DND-41 (cell line): ENCODE measurements around the gene MEIOB.

Experiments
- ATAC-seq: fragments of 200-7000 bp; cut with Tn5 transposase; 3 replicates; pipeline ENCODE4 v1.9.1; 2021; ENCODE audit warnings: low read depth; ENCODE audit not compliant: insufficient read depth
- DNase-seq: peaks from one replicate; pipeline ENCODE4 v3.0.0-alpha.2; 2020
- H2AFZ ChIP-seq: 2 replicates; pipeline ENCODE4 v1.6.0; 2012; ENCODE audit warnings: low read depth, low read length
- H3K27ac ChIP-seq: 2 replicates; pipeline ENCODE4 v1.5.1; 2012; ENCODE audit warnings: low read length, inconsistent platforms
- H3K27me3 ChIP-seq: fragments of 200-600 bp; sonication (generic); 2 replicates; pipeline ENCODE4 v1.6.0; 2012; ENCODE audit warnings: low read length, mild to moderate bottlenecking, inconsistent platforms; ENCODE audit not compliant: insufficient read depth, poor library complexity
- H3K36me3 ChIP-seq: 2 replicates; pipeline ENCODE4 v1.5.1; 2012; ENCODE audit warnings: low read length, inconsistent platforms; ENCODE audit not compliant: insufficient read depth
- H3K4me1 ChIP-seq: 2 replicates; pipeline ENCODE4 v1.5.1; 2012; ENCODE audit warnings: mild to moderate bottlenecking, low read length; ENCODE audit not compliant: insufficient read depth
- H3K4me2 ChIP-seq: 2 replicates; pipeline ENCODE4 v1.6.0; 2012; ENCODE audit warnings: mild to moderate bottlenecking, moderate library complexity, low read length, inconsistent platforms; ENCODE audit not compliant: insufficient read depth
- H3K4me3 ChIP-seq, 2 experiments: fragments of 200-600 bp in 1 of 2; shearing (Covaris generic) in 1 of 2; 2 replicates each; pipeline ENCODE4 v1.5.1; 2012 to 2016; ENCODE audit warnings: inconsistent platforms in 2 of 2, low read length in 2 of 2, mild to moderate bottlenecking in 2 of 2, low read depth in 1 of 2, moderate library complexity in 1 of 2
- H3K79me2 ChIP-seq: 2 replicates; pipeline ENCODE4 v1.6.0; 2012; ENCODE audit warnings: low read length, inconsistent platforms; ENCODE audit not compliant: insufficient read depth
- H3K9ac ChIP-seq: 2 replicates; pipeline ENCODE4 v1.6.0; 2012; ENCODE audit warnings: low read depth, mild to moderate bottlenecking, inconsistent platforms, low read length, moderate library complexity
- H3K9me3 ChIP-seq: 2 replicates; pipeline ENCODE4 v1.5.1; 2012; ENCODE audit warnings: low read length, moderate library complexity, mild to moderate bottlenecking, inconsistent platforms; ENCODE audit not compliant: insufficient read depth, severe bottlenecking
- H4K20me1 ChIP-seq: 2 replicates; pipeline ENCODE4 v1.6.0; 2012; ENCODE audit warnings: low read length; ENCODE audit not compliant: insufficient read depth
- EZH2 ChIP-seq: IDR thresholded peaks from 3 replicates; pipeline ENCODE4 v1.6.1; 2012; ENCODE audit warnings: borderline replicate concordance, low read depth, mild to moderate bottlenecking, moderate library complexity, low read length, inconsistent platforms; ENCODE audit not compliant: severe bottlenecking
- TF ChIP-seq, protein P1 (sequence below): IDR thresholded peaks from 2 replicates; pipeline ENCODE4 v1.5.1; 2012; ENCODE audit warnings: borderline replicate concordance, low read length, moderate library complexity, mild to moderate bottlenecking; ENCODE audit not compliant: poor library complexity, severe bottlenecking; ENCODE audit errors: extremely low read depth

MEIOB gene

DNA sequence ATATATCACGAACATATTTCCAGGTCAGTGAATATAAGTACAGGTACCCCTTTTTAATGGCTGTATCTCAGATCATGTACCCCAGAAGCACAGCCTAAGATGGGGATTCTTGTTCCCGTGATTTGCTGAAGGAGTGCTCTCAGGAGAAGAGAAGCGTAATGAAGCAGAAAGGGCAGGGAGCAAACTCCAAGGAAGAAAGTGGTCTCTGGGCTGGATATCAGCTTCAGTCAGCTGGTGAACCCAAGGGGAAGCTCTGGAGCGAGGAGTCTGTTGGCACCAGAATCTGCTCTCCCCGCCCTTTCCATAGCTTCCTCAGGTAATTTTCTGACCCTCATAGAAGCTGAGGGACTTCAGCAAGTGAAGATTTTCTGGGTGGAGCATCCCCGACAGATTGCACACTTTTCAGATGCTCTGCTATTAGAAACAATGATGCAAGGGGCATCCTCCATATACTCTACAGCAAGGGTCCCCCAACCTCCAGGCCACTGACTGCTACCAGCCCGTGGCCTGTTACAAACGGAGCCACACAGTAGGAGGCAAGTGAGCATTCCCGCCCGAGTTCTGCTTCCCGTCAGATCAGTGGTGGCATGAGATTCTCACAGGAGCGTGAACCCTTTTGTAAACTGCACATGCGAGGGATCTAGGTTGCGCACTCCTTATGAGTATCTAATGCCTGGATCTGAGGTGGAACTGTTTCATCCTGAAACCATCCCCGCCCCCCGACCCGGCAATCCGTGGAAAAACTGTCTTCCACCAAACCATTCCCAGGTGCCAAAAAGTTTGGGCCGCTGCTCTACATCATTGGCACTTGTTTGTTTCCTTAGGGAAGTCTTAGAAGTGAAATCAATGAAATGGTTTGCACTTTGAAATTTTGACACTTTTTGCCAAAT, 40.5 kb downstream of the MEIOB start:
- Histone ChIP-seq H4K20me1 (peaks cover 2% of the 10 kb centered on the region; the same call in 1 of the 2 replicates), H3K4me2 (no peak overlapping the region), H3K27ac (no peak overlapping the region), H3K9ac (no peak overlapping the region), H3K4me3 (no peak overlapping the region), H3K4me1 (peaks cover 30% of the 10 kb centered on the region), H3K27me3 (no peaks in the 10 kb centered on the region), H3K79me2 (peaks cover 23% of the 10 kb centered on the region), H3K36me3 (peaks cover 12% of the 10 kb centered on the region), H2AFZ (no peak overlapping the region), H3K9me3 (no peaks in the 10 kb centered on the region)
- TF ChIP-seq EZH2 = no peak
- TF ChIP-seq, protein P1, sequence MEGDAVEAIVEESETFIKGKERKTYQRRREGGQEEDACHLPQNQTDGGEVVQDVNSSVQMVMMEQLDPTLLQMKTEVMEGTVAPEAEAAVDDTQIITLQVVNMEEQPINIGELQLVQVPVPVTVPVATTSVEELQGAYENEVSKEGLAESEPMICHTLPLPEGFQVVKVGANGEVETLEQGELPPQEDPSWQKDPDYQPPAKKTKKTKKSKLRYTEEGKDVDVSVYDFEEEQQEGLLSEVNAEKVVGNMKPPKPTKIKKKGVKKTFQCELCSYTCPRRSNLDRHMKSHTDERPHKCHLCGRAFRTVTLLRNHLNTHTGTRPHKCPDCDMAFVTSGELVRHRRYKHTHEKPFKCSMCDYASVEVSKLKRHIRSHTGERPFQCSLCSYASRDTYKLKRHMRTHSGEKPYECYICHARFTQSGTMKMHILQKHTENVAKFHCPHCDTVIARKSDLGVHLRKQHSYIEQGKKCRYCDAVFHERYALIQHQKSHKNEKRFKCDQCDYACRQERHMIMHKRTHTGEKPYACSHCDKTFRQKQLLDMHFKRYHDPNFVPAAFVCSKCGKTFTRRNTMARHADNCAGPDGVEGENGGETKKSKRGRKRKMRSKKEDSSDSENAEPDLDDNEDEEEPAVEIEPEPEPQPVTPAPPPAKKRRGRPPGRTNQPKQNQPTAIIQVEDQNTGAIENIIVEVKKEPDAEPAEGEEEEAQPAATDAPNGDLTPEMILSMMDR = no peak
- ATAC-seq = no peak
- DNase-seq = no peak

DNA sequence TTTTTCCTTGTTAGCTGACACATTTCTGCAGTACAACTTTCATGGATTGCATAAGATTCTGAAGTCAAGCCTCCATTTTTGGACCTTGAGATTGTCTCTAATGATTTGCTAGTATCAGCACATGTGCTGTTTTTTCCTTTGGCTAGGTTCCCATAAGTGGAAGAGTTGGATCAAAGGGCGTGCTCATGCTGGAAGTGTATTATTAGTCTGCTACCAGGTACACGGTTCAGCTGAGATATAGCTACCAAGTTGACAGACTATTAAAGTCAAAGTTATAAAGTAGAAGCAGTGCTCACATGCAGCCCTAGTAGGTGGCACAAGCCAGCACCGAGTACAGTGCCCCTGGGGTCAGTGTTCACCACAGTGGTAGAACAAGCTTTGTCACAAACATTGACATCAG, 41.8 kb downstream of the MEIOB start:
- Histone ChIP-seq H3K4me1 (peaks cover 38% of the 10 kb centered on the region), H3K4me2 (peak overlapping the region; percentile 5; the same call in 1 of the 2 replicates), H3K79me2 (peaks cover 34% of the 10 kb centered on the region), H3K27ac (no peak overlapping the region), H3K27me3 (no peaks in the 10 kb centered on the region), H3K9me3 (no peaks in the 10 kb centered on the region), H3K36me3 (peaks cover 12% of the 10 kb centered on the region), H3K4me3 (no peak overlapping the region), H4K20me1 (peaks cover 10% of the 10 kb centered on the region), H3K9ac (no peak overlapping the region), H2AFZ (no peak overlapping the region)
- DNase-seq (no peak), ATAC-seq (no peak)
- TF ChIP-seq, protein P1 = no peak
- TF ChIP-seq EZH2 = no peak

DNA sequence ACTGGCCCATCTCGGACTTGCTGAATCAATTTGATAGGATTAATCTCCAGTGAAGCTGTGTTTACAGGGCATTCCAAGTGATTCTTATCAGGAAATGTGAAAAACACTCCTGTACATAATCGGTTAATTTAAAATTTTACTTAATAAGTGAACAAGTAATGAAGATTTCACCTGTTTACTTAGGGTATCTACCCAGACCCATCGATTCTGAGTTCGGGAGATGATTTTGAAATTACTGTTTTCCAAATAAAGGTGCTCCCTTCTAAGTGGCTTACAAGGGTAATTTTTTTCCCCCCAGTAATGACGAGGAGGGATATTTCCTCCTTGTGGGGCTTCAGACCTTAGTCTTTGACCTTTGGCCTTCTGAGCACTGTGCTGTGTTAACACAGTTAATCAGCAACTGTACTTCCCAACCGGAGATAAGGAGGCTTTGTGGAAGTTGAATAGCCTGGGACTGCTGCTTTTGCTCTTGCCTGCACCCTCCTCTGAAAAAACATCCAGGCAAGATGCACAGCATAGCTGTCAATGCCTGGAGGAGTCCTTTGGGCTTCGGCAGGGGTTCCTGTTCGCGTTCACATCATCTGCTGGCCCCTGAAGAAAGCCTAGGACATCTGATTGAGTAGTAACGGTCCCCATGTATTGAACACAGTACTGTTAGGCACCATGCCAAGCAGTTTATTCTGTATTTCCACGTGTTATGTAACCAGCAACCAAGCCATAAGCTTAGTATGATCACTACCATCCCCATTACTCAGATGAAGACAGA, 43.1 kb downstream of the MEIOB start:
- H3K9ac ChIP-seq = peak overlapping the region; percentile 73; the same call in 1 of the 2 replicates
- peaks cover 19% of the 10 kb centered on the region for H4K20me1 ChIP-seq
- DNase-seq = no peak
- no peak for ATAC-seq
- peak overlapping the region; percentile 23; the same call in 1 of the 2 replicates for H3K27ac ChIP-seq
- peaks cover 46% of the 10 kb centered on the region for H3K79me2 ChIP-seq
- TF ChIP-seq EZH2 = no peak
- TF ChIP-seq, protein P1 = no peak
- H3K9me3 ChIP-seq = no peaks in the 10 kb centered on the region
- no peak overlapping the region for H2AFZ ChIP-seq
- H3K36me3 ChIP-seq = peaks cover 12% of the 10 kb centered on the region
- H3K4me1 ChIP-seq = peaks cover 52% of the 10 kb centered on the region
- peak overlapping the region; percentile 90; the same call in 1 of the 2 replicates for H3K4me2 ChIP-seq
- H3K4me3 ChIP-seq = peak overlapping the region in 1 of 2 experiments; percentile 95; a peak in 1 of 4 replicates
- H3K27me3 ChIP-seq = no peaks in the 10 kb centered on the region
